ENCODE data around the gene PSMD1.
"Not testable (repeated sequence)": the region's sequence is repeated elsewhere in the genome, so short reads cannot be mapped to it uniquely, and the experiment has no call there.

DNA sequence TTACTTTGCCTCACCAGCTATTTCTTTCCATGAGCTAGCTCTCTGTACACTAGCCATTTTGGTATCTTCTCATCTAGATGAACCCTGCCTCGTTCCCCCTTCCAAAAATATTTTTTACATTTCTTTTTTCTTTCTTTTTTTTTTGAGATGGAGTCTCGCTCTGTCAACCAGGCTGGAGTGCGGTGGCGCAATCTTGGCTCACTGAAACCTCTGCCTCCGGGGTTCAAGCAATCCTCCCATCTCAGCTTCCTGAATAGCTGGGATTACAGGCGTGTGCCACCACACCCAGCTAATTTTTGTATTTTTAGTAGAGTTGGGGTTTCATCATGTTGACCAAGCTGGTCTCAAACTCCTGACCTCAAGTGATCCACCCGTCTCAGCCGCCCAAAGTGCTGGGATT lies 10.9 kb downstream of the PSMD1 start:
- TF ChIP-seq, protein P1, sequence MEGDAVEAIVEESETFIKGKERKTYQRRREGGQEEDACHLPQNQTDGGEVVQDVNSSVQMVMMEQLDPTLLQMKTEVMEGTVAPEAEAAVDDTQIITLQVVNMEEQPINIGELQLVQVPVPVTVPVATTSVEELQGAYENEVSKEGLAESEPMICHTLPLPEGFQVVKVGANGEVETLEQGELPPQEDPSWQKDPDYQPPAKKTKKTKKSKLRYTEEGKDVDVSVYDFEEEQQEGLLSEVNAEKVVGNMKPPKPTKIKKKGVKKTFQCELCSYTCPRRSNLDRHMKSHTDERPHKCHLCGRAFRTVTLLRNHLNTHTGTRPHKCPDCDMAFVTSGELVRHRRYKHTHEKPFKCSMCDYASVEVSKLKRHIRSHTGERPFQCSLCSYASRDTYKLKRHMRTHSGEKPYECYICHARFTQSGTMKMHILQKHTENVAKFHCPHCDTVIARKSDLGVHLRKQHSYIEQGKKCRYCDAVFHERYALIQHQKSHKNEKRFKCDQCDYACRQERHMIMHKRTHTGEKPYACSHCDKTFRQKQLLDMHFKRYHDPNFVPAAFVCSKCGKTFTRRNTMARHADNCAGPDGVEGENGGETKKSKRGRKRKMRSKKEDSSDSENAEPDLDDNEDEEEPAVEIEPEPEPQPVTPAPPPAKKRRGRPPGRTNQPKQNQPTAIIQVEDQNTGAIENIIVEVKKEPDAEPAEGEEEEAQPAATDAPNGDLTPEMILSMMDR (IDR thresholded peaks at IDR 0.05; ENCODE audit: poor library complexity, severe bottlenecking), result not testable (repeated sequence)
- TF ChIP-seq EZH2 (IDR thresholded peaks at IDR 0.05; ENCODE audit: borderline replicate concordance, insufficient read depth, low read length, poor library complexity, severe bottlenecking); SMC3 (conservative IDR thresholded peaks at IDR 0.05; ENCODE audit: poor library complexity); EP300 (conservative IDR thresholded peaks at IDR 0.05; ENCODE audit: poor library complexity, severe bottlenecking); POLR2AphosphoS5 (IDR thresholded peaks at IDR 0.05); RAD21 (conservative IDR thresholded peaks at IDR 0.05); TAF1 (IDR thresholded peaks at IDR 0.05; ENCODE audit: low read depth): not testable (repeated sequence)
- TF ChIP-seq, protein P2, sequence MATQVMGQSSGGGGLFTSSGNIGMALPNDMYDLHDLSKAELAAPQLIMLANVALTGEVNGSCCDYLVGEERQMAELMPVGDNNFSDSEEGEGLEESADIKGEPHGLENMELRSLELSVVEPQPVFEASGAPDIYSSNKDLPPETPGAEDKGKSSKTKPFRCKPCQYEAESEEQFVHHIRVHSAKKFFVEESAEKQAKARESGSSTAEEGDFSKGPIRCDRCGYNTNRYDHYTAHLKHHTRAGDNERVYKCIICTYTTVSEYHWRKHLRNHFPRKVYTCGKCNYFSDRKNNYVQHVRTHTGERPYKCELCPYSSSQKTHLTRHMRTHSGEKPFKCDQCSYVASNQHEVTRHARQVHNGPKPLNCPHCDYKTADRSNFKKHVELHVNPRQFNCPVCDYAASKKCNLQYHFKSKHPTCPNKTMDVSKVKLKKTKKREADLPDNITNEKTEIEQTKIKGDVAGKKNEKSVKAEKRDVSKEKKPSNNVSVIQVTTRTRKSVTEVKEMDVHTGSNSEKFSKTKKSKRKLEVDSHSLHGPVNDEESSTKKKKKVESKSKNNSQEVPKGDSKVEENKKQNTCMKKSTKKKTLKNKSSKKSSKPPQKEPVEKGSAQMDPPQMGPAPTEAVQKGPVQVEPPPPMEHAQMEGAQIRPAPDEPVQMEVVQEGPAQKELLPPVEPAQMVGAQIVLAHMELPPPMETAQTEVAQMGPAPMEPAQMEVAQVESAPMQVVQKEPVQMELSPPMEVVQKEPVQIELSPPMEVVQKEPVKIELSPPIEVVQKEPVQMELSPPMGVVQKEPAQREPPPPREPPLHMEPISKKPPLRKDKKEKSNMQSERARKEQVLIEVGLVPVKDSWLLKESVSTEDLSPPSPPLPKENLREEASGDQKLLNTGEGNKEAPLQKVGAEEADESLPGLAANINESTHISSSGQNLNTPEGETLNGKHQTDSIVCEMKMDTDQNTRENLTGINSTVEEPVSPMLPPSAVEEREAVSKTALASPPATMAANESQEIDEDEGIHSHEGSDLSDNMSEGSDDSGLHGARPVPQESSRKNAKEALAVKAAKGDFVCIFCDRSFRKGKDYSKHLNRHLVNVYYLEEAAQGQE (IDR thresholded peaks at IDR 0.05; ENCODE audit: borderline replicate concordance), result not testable (repeated sequence)
